ENCODE results near the gene GET3. TPM values are rescaled to one million over a fixed set of nuclear protein-coding genes. Genes with fewer than 3 reads are reported as not detected.

Gene GET3
- polyA plus RNA-seq, 1 of the 3 experiments (the other 2 are of a cell fraction) = 264 TPM

GRCh38 chr19:12773571-12773970 lies 36.3 kb downstream of the GET3 start (continued):
- TF ChIP-seq REST (IDR thresholded peaks at IDR 0.05; ENCODE audit: low read depth, low read length) = no peak

GRCh38 chr19:12774588-12775555 lies 37.6 kb downstream of the GET3 start, which contains the start of gene HOOK2:
TSS of gene HOOK2 (minus strand) at chr19:12775552. CDS start at chr19:12775449, 103 bp downstream.
- H3K9me3 ChIP-seq = no peaks in the 10 kb centered on the region
- H3K9ac ChIP-seq = peak within 1 kb of the TSS; percentile 70
- no peaks in the 10 kb centered on the region for H3K36me3 ChIP-seq (replicated peaks in 1 of 2; ENCODE audit: control insufficient read depth in 1 of 2, insufficient read depth in 2 of 2, low read length in 1 of 2)
- TF ChIP-seq USF1 (IDR thresholded peaks at IDR 0.05; ENCODE audit: borderline replicate concordance, low read depth) (peak; percentile 75; the same call in 1 of the 2 replicates), MAX (IDR thresholded peaks at IDR 0.05; ENCODE audit: low read depth) (0 out of 2 replicates have a peak, but pooled peaks have one; percentile 13), USF2 (IDR thresholded peaks at IDR 0.05; ENCODE audit: borderline replicate concordance, low read depth, low read length) (no peak)
- H3K9me2 ChIP-seq = no peaks in the 10 kb centered on the region
- peak within 1 kb of the TSS in 1 of 2 experiments; percentile 73; a peak in 1 of 4 replicates for H3K27ac ChIP-seq (ENCODE audit: low read depth in 2 of 2, low read length in 1 of 2)
- H3K4me1 ChIP-seq (ENCODE audit: control insufficient read depth in 1 of 2, insufficient read depth in 2 of 2, low read depth in 1 of 2, low read length in 1 of 2) = peaks cover 19 to 50% of the 10 kb centered on the region in 2 experiments; a peak in 3 of 4 replicates
- H2AFZ ChIP-seq (ENCODE audit: low read depth) = peak within 1 kb of the TSS; percentile 79
- peak within 1 kb of the TSS; percentile 96 for H3K4me2 ChIP-seq
- no peaks in the 10 kb centered on the region for H3K79me2 ChIP-seq (ENCODE audit: insufficient read depth)
- ChIA-PET POLR2A (interaction anchor here (0.7 kb wide), 1 partner anchor 17 kb away, joined by 3 read pairs; no protein-coding TSS in a partner anchor), CTCF (interaction anchor here (1.0 to 12.1 kb wide), 8 partner anchors 12 to 73 kb away, joined by 3 to 447 read pairs (median 10); partner anchors contain the start of genes JUNB, PRDX2 and THSD8)
- H3F3A ChIP-seq (replicated peaks; ENCODE audit: insufficient read depth) = peaks cover 25% of the 10 kb centered on the region
- DNase-seq = no peak
- peak within 1 kb of the TSS; percentile 73 to 75 for H3K4me3 ChIP-seq (ENCODE audit: low read depth in 2 of 2, low read length in 1 of 2)
- H4K20me1 ChIP-seq (ENCODE audit: insufficient read depth) = no peaks in the 10 kb centered on the region
- 46% methylated on average over 27 of the region's 58 CpGs for WGBS (ENCODE audit: low lambda C conversion rate)
- H3K27me3 ChIP-seq (ENCODE audit: insufficient read depth) = no peaks in the 10 kb centered on the region
